GM12878 (cell line): ENCODE results near the gene GRHL1. TPM values are rescaled to one million over a fixed set of nuclear protein-coding genes. Genes with fewer than 3 reads are reported as not detected.

Source experiments
- ATAC-seq: fragments of 200-7000 bp; cut with Tn5 transposase; 3 replicates; pipeline ENCODE4 v1.9.1; 2020; ENCODE audit warnings: mild to moderate bottlenecking, moderate library complexity
- Bru-seq: library from RNA; stranded (reverse); fragments of 400-500 nt; gene quantifications from one replicate; lab custom pipeline; 2021; lab: Mats Ljungman, UMichigan
- BruChase-seq, 2 experiments: library from RNA; stranded (reverse); fragments of 400-500 nt; gene quantifications; one replicate each; lab custom pipeline; 2021; lab: Mats Ljungman, UMichigan
- BruUV-seq: library from RNA; stranded (reverse); fragments of 400-500 nt; replicated peaks from 2 replicates; lab custom pipeline; 2021; lab: Mats Ljungman, UMichigan
- CTCF ChIA-PET: fragments of 300-600 bp; sonication (Branson Sonifier 250); formaldehyde crosslinking; extraction: SDS; loops from one replicate; lab custom pipeline; 2021; ENCODE audit warnings: inconsistent platforms; lab: Yijun Ruan, JAX
- POLR2A ChIA-PET: fragments of 350-600 bp; formaldehyde crosslinking; extraction: SDS; loops from one replicate; lab custom pipeline; 2021; ENCODE audit warnings: inconsistent platforms; lab: Charles Lee
- RAD21 ChIA-PET: fragments of 300-600 bp; sonication (Branson Sonifier 250); formaldehyde crosslinking; loops from one replicate; lab custom pipeline; 2023; ENCODE audit warnings: antibody characterized with exemption; ENCODE audit not compliant: unreplicated experiment; lab: Charles Lee
- SMC1A ChIA-PET: fragments of 300-600 bp; sonication (Branson Sonifier 250); formaldehyde crosslinking; loops from one replicate; lab custom pipeline; 2023; ENCODE audit not compliant: unreplicated experiment, uncharacterized antibody; lab: Charles Lee
- DNase-seq: peaks from one replicate; pipeline ENCODE4 v3.0.0-alpha.2; 2011; ENCODE audit warnings: low read depth, low spot score
- FAIRE-seq: peaks from 3 replicates; lab custom pipeline; 2011; peaks lifted over from hg19 to GRCh38; lab: Jason Lieb, UNC
- H2AFZ ChIP-seq: 2 replicates; pipeline ENCODE4 v1.6.0; 2011; ENCODE audit warnings: low read depth, low read length, control low read depth; ENCODE audit not compliant: control insufficient read depth
- H3K27ac ChIP-seq: 2 replicates; pipeline ENCODE4 v1.5.1; 2011; ENCODE audit warnings: control low read depth; ENCODE audit not compliant: control insufficient read depth, insufficient read depth
- H3K27me3 ChIP-seq, 2 experiments: replicated peaks in 1 of 2; 2 replicates each; pipeline versions ENCODE4 v1.6.0 to v1.6.1; 2011; ENCODE audit warnings: low read length in 1 of 2; ENCODE audit not compliant: control insufficient read depth in 2 of 2, insufficient read depth in 2 of 2
- H3K36me3 ChIP-seq, 2 experiments: 2 replicates each; pipeline ENCODE4 v1.5.1; 2011; ENCODE audit warnings: low read length in 1 of 2; ENCODE audit not compliant: control insufficient read depth in 2 of 2, insufficient read depth in 2 of 2
- H3K4me1 ChIP-seq: 2 replicates; pipeline ENCODE4 v1.6.1; 2011; ENCODE audit warnings: mild to moderate bottlenecking, low read length, moderate library complexity, mixed read lengths; ENCODE audit not compliant: control insufficient read depth, insufficient read depth
- H3K4me2 ChIP-seq: 2 replicates; pipeline ENCODE4 v1.6.0; 2011; ENCODE audit warnings: control low read depth; ENCODE audit not compliant: control insufficient read depth, insufficient read depth
- H3K4me3 ChIP-seq: fragments of 200-600 bp; sonication (generic); 2 replicates; pipeline ENCODE4 v1.5.1; 2016
- H3K79me2 ChIP-seq: 2 replicates; pipeline ENCODE4 v1.6.0; 2011; ENCODE audit warnings: low read length; ENCODE audit not compliant: control insufficient read depth, insufficient read depth
- H3K9ac ChIP-seq: 2 replicates; pipeline ENCODE4 v1.8.0; 2011; ENCODE audit warnings: low read length, control low read depth, mixed read lengths; ENCODE audit not compliant: control insufficient read depth, insufficient read depth
- H3K9me3 ChIP-seq: replicated peaks from 3 replicates; pipeline ENCODE4 v1.5.1; 2011; ENCODE audit warnings: mild to moderate bottlenecking, low read length; ENCODE audit not compliant: control insufficient read depth, insufficient read depth
- H4K20me1 ChIP-seq: 2 replicates; pipeline ENCODE4 v1.6.0; 2011; ENCODE audit not compliant: control insufficient read depth, insufficient read depth
- ELK1 ChIP-seq: IDR thresholded peaks from 2 replicates; pipeline ENCODE4 v1.6.1; 2012; ENCODE audit warnings: low read depth, low read length, improper control_type of control experiment
- PAX8 ChIP-seq: fragments of 450-650 bp; IDR thresholded peaks from 2 replicates; pipeline ENCODE4 v1.6.1; 2017; ENCODE audit warnings: mild to moderate bottlenecking, moderate library complexity
- ZNF24 ChIP-seq: fragments of 450-650 bp; IDR thresholded peaks from 2 replicates; pipeline ENCODE4 v1.6.1; 2017; ENCODE audit warnings: antibody characterized with exemption, mild to moderate bottlenecking
- WGBS: methylation state at CpG from one replicate; pipeline ENCODE4 v1.1.6; 2016; ENCODE audit warnings: low lambda C conversion rate; ENCODE audit not compliant: insufficient replicate concordance, insufficient coverage; ENCODE audit errors: missing lambda C conversion rate; 5-methylcytosine and 5-hydroxymethylcytosine counted together
- in situ Hi-C: fragments of 300-500 bp; cut with MboI; formaldehyde crosslinking; loops from 9 replicates; pipeline ENCODE4 v1.14.3; 2018; ENCODE audit warnings: mixed read lengths
- intact Hi-C: fragments of 100-400 bp; cut with micrococcal nuclease; formaldehyde crosslinking; loops from one replicate; pipeline ENCODE4 v1.14.2; 2022; ENCODE audit not compliant: unreplicated experiment
- long read RNA-seq, 2 experiments: library from polyadenylated mRNA; unstranded; transcript quantifications; one replicate each; pipeline ENCODE4 v2.0.0, GENCODE V29; 2019 to 2020
- polyA minus RNA-seq, 3 experiments: library from RNA; depleted of rRNA, polyadenylated mRNA; stranded (reverse); fragments of >200 nt; gene quantifications; 2 replicates each; pipeline ENCODE4 v1.2.3, GENCODE V29; 2011
- polyA plus RNA-seq, 11 experiments: library from polyadenylated mRNA; depleted of rRNA in 4 of 11; unstranded in 6 of 11; stranded (reverse) in 5 of 11; fragments of >200 nt; fragmentation: Nextera tagmentation in 4 of 11; fragmentation: Illumina TruSeq in 1 of 11; extraction: Ambion mirVana in 4 of 11; extraction: Trizol in 1 of 11; gene quantifications; 1 replicate in 1 of 11; 2 replicates in 10 of 11; pipeline versions ENCODE4 v1.2.1 to v1.2.3, GENCODE V29; 2011 to 2016; ENCODE audit warnings: inconsistent platforms in 2 of 11, missing spikeins in 2 of 11, low read depth in 1 of 11
- total RNA-seq, 4 experiments: library from RNA; depleted of rRNA in 3 of 4; stranded (reverse); fragments of >200 nt in 3 of 4; fragmentation: Illumina TruSeq in 1 of 4; extraction: Trizol in 1 of 4; gene quantifications; 2 replicates each; pipeline versions ENCODE4 v1.2.1 to v1.2.3, GENCODE V29; 2013 to 2021
- TF ChIP-seq, protein P1 (sequence below), 3 experiments: IDR thresholded peaks in 2 of 3; conservative IDR thresholded peaks in 1 of 3; 2 replicates each; pipeline ENCODE4 v1.5.1; 2011; ENCODE audit warnings: low read depth in 3 of 3, low read length in 3 of 3, mild to moderate bottlenecking in 3 of 3, control low read depth in 2 of 3, moderate library complexity in 2 of 3, inconsistent platforms in 1 of 3, mixed read lengths in 1 of 3; ENCODE audit not compliant: control insufficient read depth in 2 of 3, insufficient read depth in 1 of 3; ENCODE audit errors: extremely low read depth in 1 of 3
- TF ChIP-seq, protein P2 (sequence below): fragments of 450-650 bp; IDR thresholded peaks from 2 replicates; pipeline ENCODE4 v1.6.1; 2017; ENCODE audit warnings: mild to moderate bottlenecking, moderate library complexity

GRHL1 gene, protein sequence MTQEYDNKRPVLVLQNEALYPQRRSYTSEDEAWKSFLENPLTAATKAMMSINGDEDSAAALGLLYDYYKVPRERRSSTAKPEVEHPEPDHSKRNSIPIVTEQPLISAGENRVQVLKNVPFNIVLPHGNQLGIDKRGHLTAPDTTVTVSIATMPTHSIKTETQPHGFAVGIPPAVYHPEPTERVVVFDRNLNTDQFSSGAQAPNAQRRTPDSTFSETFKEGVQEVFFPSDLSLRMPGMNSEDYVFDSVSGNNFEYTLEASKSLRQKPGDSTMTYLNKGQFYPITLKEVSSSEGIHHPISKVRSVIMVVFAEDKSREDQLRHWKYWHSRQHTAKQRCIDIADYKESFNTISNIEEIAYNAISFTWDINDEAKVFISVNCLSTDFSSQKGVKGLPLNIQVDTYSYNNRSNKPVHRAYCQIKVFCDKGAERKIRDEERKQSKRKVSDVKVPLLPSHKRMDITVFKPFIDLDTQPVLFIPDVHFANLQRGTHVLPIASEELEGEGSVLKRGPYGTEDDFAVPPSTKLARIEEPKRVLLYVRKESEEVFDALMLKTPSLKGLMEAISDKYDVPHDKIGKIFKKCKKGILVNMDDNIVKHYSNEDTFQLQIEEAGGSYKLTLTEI
- 1.7 and 2.3 TPM in 2 replicates for total RNA-seq (2013; cell fraction: nucleolus; rRNA removed)
- total RNA-seq (2014; rRNA removed) (0.11 and 0.16 TPM in 2 replicates), total RNA-seq (2014; rRNA removed; fragmentation: Illumina TruSeq; extraction: Trizol) (0.13 and 0.18 TPM in 2 replicates), total RNA-seq (2021) (0.19 and 0.28 TPM in 2 replicates), polyA plus RNA-seq (2011; rRNA removed) (0.39 and 0.81 TPM in 2 replicates), polyA plus RNA-seq (2014; fragmentation: Illumina TruSeq; extraction: Trizol) (0.28 and 0.70 TPM in 2 replicates), polyA plus RNA-seq (2014; fragmentation: Nextera tagmentation; extraction: Ambion mirVana) (under 1 TPM in 1 of 2 experiments, not detected in 1; 0.09 TPM), polyA plus RNA-seq (2014; rRNA removed) (0.52 and 0.61 TPM in 2 replicates), polyA plus RNA-seq (2016; fragmentation: Nextera tagmentation; extraction: Ambion mirVana) (under 1 TPM; 0.29 to 0.50 TPM), polyA minus RNA-seq (2011; rRNA and poly(A)+ RNA removed) (0.82 and 1.1 TPM in 2 replicates), Bru-seq, nascent RNA (percentile 42 among the genes with signal in this experiment), BruChase-seq, experiment 1, labeled RNA remaining after a 6-hour chase (percentile 31 among the genes with signal in this experiment), BruChase-seq, experiment 2, labeled RNA remaining after a 2-hour chase (percentile 35 among the genes with signal in this experiment)
- 0.14 TPM for polyA plus RNA-seq (2011; ENCODE audit: low read depth)
- polyA plus RNA-seq (2011; cell fraction: cytosol; rRNA removed): 0.27 and 0.72 TPM in 2 replicates
- 0.99 and 1.6 TPM in 2 replicates for polyA plus RNA-seq (2011; cell fraction: nucleus; rRNA removed)
- polyA plus RNA-seq (2012): 0.08 and 0.16 TPM in 2 replicates
- not detected in 2 replicates for polyA minus RNA-seq (2011; cell fraction: cytosol; rRNA and poly(A)+ RNA removed)
- 0.67 and 0.85 TPM in 2 replicates for polyA minus RNA-seq (2011; cell fraction: nucleus; rRNA and poly(A)+ RNA removed)
- long read RNA-seq, experiment 1: 0 reads
- long read RNA-seq, experiment 2, partial matches to known transcripts: 2 of 2 reads
- long read RNA-seq, experiment 2, other reads (novel, unspliced or antisense): 0 of 2 reads

DNA sequence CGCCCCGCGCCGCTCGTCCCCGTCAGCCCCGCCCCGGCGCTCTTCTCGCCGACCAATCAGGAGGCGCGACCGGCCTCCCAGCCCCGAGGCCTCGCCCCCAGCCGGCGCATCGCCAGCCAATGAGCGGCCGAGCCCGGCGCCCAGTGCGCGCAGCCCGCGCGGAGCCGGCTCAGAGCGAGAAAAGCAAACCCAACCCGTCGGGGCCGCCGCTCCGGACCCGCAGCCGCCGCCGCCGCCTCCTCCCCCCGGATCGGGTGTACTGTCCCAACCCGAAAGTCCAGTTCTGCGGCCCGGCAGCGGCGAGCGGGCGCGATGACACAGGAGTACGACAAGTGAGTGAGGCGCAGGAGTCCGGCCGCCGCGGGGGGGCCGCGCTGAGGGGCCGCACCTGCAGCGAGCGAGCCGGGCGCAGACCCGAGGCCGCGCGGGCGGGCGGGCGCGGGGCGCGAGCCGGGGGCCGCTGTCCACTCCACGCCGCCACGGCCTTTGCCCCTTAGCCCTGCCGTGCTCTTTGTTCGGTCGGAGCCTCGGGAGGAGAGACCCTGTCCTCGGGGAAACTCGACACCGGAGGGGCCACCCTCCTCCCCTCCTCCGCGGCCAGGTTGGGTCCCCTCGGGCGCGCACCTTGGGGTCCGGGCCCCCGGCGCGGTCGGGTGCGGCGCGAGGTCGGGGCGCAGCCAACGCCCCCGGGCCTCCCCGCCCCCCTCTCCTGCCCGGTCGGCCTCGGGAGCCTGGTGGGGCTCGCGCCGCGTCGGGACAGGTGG is at the start of gene GRHL1:
Gene GRHL1 (plus strand): TSS at position 172 of the 764 bp plus-strand sequence. CDS start 141 bp downstream, at position 313.
- Histone ChIP-seq H4K20me1 (no peaks in the 10 kb centered on the region), H3K79me2 (no peaks in the 10 kb centered on the region), H3K27ac (no peak within 1 kb of the TSS), H3K36me3 (no peaks in the 10 kb centered on the region), H3K4me1 (no peaks in the 10 kb centered on the region), H3K4me2 (peak within 1 kb of the TSS; percentile 90), H3K4me3 (peak within 1 kb of the TSS; percentile 74), H2AFZ (peak within 1 kb of the TSS; percentile 83), H3K27me3 (peaks cover 0 to 11% of the 10 kb centered on the region in 2 experiments; a peak in 1 of 4 replicates), H3K9me3 (no peaks in the 10 kb centered on the region), H3K9ac (peak within 1 kb of the TSS; percentile 8)
- in situ Hi-C loops (no loop called here), intact Hi-C loops (no loop called here)
- DNase-seq (peak; percentile 24), ATAC-seq (peak; percentile 99), FAIRE-seq (no peak)
- RAD21 ChIA-PET: no interaction called here
- CTCF ChIA-PET: no interaction called here
- SMC1A ChIA-PET: interaction anchor here (1.4 kb wide), 1 partner anchor 12 kb away, joined by 5 read pairs; no protein-coding TSS in a partner anchor
- under 1% methylated on average over 68 of the region's 111 CpGs for WGBS
- no TSS peak for BruUV-seq
- POLR2A ChIA-PET: no interaction called here
- TF ChIP-seq, protein P1, sequence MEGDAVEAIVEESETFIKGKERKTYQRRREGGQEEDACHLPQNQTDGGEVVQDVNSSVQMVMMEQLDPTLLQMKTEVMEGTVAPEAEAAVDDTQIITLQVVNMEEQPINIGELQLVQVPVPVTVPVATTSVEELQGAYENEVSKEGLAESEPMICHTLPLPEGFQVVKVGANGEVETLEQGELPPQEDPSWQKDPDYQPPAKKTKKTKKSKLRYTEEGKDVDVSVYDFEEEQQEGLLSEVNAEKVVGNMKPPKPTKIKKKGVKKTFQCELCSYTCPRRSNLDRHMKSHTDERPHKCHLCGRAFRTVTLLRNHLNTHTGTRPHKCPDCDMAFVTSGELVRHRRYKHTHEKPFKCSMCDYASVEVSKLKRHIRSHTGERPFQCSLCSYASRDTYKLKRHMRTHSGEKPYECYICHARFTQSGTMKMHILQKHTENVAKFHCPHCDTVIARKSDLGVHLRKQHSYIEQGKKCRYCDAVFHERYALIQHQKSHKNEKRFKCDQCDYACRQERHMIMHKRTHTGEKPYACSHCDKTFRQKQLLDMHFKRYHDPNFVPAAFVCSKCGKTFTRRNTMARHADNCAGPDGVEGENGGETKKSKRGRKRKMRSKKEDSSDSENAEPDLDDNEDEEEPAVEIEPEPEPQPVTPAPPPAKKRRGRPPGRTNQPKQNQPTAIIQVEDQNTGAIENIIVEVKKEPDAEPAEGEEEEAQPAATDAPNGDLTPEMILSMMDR (IDR thresholded peaks at IDR 0.05 in 2 of 3, conservative IDR thresholded peaks at IDR 0.05 in 1 of 3; ENCODE audit: control insufficient read depth in 2 of 3, extremely low read depth in 1 of 3, insufficient read depth in 1 of 3, low read depth in 3 of 3, low read length in 3 of 3): no peak
- TF ChIP-seq, protein P2, sequence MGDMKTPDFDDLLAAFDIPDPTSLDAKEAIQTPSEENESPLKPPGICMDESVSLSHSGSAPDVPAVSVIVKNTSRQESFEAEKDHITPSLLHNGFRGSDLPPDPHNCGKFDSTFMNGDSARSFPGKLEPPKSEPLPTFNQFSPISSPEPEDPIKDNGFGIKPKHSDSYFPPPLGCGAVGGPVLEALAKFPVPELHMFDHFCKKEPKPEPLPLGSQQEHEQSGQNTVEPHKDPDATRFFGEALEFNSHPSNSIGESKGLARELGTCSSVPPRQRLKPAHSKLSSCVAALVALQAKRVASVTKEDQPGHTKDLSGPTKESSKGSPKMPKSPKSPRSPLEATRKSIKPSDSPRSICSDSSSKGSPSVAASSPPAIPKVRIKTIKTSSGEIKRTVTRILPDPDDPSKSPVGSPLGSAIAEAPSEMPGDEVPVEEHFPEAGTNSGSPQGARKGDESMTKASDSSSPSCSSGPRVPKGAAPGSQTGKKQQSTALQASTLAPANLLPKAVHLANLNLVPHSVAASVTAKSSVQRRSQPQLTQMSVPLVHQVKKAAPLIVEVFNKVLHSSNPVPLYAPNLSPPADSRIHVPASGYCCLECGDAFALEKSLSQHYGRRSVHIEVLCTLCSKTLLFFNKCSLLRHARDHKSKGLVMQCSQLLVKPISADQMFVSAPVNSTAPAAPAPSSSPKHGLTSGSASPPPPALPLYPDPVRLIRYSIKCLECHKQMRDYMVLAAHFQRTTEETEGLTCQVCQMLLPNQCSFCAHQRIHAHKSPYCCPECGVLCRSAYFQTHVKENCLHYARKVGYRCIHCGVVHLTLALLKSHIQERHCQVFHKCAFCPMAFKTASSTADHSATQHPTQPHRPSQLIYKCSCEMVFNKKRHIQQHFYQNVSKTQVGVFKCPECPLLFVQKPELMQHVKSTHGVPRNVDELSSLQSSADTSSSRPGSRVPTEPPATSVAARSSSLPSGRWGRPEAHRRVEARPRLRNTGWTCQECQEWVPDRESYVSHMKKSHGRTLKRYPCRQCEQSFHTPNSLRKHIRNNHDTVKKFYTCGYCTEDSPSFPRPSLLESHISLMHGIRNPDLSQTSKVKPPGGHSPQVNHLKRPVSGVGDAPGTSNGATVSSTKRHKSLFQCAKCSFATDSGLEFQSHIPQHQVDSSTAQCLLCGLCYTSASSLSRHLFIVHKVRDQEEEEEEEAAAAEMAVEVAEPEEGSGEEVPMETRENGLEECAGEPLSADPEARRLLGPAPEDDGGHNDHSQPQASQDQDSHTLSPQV: no peak
- no peak for TF ChIP-seq PAX8
- no peak for TF ChIP-seq ZNF24
- no peak for TF ChIP-seq ELK1
